Astrocyte (in vitro differentiated cells and primary cell): Measurements from ENCODE around the gene WIZ. TPM values are rescaled to one million over a fixed set of nuclear protein-coding genes. Genes with fewer than 3 reads are reported as not detected.

Source experiments
- DNase-seq: peaks from one replicate; pipeline ENCODE4 v3.0.0-alpha.2; 2010; ENCODE audit warnings: low read depth
- FAIRE-seq: peaks from 2 replicates; lab custom pipeline; 2011; peaks lifted over from hg19 to GRCh38; lab: Jason Lieb, UNC
- H2AFZ ChIP-seq: 2 replicates; pipeline ENCODE4 v1.6.0; 2012; ENCODE audit warnings: low read depth, low read length, inconsistent platforms
- H3K27ac ChIP-seq: 2 replicates; pipeline ENCODE4 v1.5.1; 2011; ENCODE audit warnings: low read depth, low read length, inconsistent platforms
- H3K27me3 ChIP-seq: 2 replicates; pipeline ENCODE4 v1.6.0; 2011; ENCODE audit warnings: low read length, inconsistent platforms; ENCODE audit not compliant: insufficient read depth
- H3K36me3 ChIP-seq: 2 replicates; pipeline ENCODE4 v1.5.1; 2011; ENCODE audit warnings: low read length, inconsistent platforms; ENCODE audit not compliant: insufficient read depth
- H3K4me1 ChIP-seq: 2 replicates; pipeline ENCODE4 v1.5.1; 2011; ENCODE audit warnings: low read length, inconsistent platforms; ENCODE audit not compliant: insufficient read depth
- H3K4me2 ChIP-seq: 2 replicates; pipeline ENCODE4 v1.6.0; 2012; ENCODE audit warnings: low read length, inconsistent platforms
- H3K4me3 ChIP-seq: 2 replicates; pipeline ENCODE4 v1.5.1; 2011; ENCODE audit warnings: low read depth, mild to moderate bottlenecking, low read length, inconsistent platforms; ENCODE audit not compliant: insufficient read depth
- H3K79me2 ChIP-seq: 2 replicates; pipeline ENCODE4 v1.6.0; 2012; ENCODE audit warnings: mild to moderate bottlenecking, low read length, inconsistent platforms; ENCODE audit not compliant: insufficient read depth
- H3K9ac ChIP-seq: 2 replicates; pipeline ENCODE4 v1.6.0; 2012; ENCODE audit warnings: mild to moderate bottlenecking, low read length, inconsistent platforms
- H3K9me3 ChIP-seq: 2 replicates; pipeline ENCODE4 v1.5.1; 2012; ENCODE audit warnings: low read depth, mild to moderate bottlenecking, low read length, inconsistent platforms; ENCODE audit not compliant: insufficient read depth
- H4K20me1 ChIP-seq: 2 replicates; pipeline ENCODE4 v1.6.0; 2012; ENCODE audit warnings: low read length, inconsistent platforms; ENCODE audit not compliant: insufficient read depth
- H3K27ac Mint-ChIP-seq: one replicate; pipeline ENCODE4 v1.8.0; 2021; ENCODE audit warnings: mild to moderate bottlenecking, mixed read lengths; ENCODE audit not compliant: unreplicated experiment
- H3K27me3 Mint-ChIP-seq: one replicate; pipeline ENCODE4 v1.8.0; 2021; ENCODE audit warnings: low read depth, mixed read lengths; ENCODE audit not compliant: unreplicated experiment
- H3K36me3 Mint-ChIP-seq: one replicate; pipeline ENCODE4 v1.8.0; 2021; ENCODE audit warnings: low read depth, mixed read lengths; ENCODE audit not compliant: unreplicated experiment
- H3K4me1 Mint-ChIP-seq: one replicate; pipeline ENCODE4 v1.8.0; 2021; ENCODE audit warnings: low read depth, mixed read lengths; ENCODE audit not compliant: unreplicated experiment
- H3K4me3 Mint-ChIP-seq: one replicate; pipeline ENCODE4 v1.8.0; 2021; ENCODE audit warnings: mild to moderate bottlenecking, moderate library complexity, mixed read lengths; ENCODE audit not compliant: unreplicated experiment
- H3K9me3 Mint-ChIP-seq: one replicate; pipeline ENCODE4 v1.8.0; 2021; ENCODE audit warnings: mild to moderate bottlenecking, mixed read lengths; ENCODE audit not compliant: unreplicated experiment
- EZH2 ChIP-seq: IDR thresholded peaks from 2 replicates; pipeline ENCODE4 v1.6.1; 2012; ENCODE audit warnings: mild to moderate bottlenecking, low read length, inconsistent platforms; ENCODE audit not compliant: insufficient read depth
- total RNA-seq: library from RNA; stranded (reverse); gene quantifications from 2 replicates; pipeline ENCODE4 v1.2.1, GENCODE V29; 2021
- TF ChIP-seq, protein P1 (sequence below): IDR thresholded peaks from 2 replicates; pipeline ENCODE4 v1.5.1; 2011; ENCODE audit warnings: low read depth, mild to moderate bottlenecking, inconsistent platforms, low read length, moderate library complexity; ENCODE audit not compliant: insufficient read depth

Gene WIZ
- total RNA-seq, 1 donor from 2014 or later, result 43.8 TPM

DNA sequence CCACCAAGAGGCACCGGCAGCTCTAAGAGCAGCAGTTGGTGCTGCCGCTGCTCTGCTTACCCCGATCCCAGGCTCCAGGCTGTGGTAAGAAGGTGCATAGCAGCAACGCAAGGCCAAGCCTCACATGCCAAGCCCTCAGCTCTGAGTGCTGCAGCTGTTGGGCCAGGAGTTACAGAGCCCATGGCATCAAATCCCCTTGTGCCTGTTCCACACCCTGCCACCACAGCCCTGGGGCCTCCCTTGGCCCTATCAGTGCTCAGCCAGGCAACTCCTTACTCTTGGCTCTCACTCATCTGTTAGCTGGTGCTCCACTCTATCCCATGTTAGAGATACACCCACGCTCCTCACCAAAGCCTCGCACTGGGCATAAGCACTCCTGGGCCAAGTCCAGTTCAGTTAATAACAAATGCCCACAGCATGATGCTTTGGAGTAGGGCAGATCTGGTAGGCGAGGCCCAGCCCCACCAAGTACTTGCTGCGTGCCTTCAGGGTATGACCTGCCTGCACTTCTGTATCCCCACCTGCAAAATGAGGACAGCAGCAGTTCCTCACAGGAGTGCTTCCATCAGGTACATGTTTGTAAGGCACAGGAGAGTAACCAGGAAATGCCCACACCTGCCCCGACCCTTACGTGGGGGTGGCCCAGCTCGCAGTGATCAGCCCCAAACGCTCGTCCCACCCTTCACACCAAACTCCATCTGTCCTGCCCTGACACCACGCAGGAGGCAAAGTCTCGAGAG is 47.2 kb downstream of the WIZ start:
- Mint-ChIP-seq H3K4me1 (peaks cover 14% of the 10 kb centered on the region), H3K27me3 (no peaks in the 10 kb centered on the region), H3K9me3 (no peaks in the 10 kb centered on the region), H3K27ac (no peak overlapping the region), H3K4me3 (no peak overlapping the region), H3K36me3 (peaks cover 3% of the 10 kb centered on the region)
- Histone ChIP-seq H3K79me2 (peaks cover 79% of the 10 kb centered on the region), H4K20me1 (peaks cover 88% of the 10 kb centered on the region), H3K9me3 (no peaks in the 10 kb centered on the region), H3K4me2 (no peak overlapping the region), H3K27me3 (no peaks in the 10 kb centered on the region), H2AFZ (no peak overlapping the region), H3K27ac (no peak overlapping the region), H3K36me3 (peaks cover 9% of the 10 kb centered on the region), H3K4me1 (no peaks in the 10 kb centered on the region), H3K4me3 (no peak overlapping the region), H3K9ac (no peak overlapping the region)
- DNase-seq, result no peak
- no peak for TF ChIP-seq EZH2
- TF ChIP-seq, protein P1, sequence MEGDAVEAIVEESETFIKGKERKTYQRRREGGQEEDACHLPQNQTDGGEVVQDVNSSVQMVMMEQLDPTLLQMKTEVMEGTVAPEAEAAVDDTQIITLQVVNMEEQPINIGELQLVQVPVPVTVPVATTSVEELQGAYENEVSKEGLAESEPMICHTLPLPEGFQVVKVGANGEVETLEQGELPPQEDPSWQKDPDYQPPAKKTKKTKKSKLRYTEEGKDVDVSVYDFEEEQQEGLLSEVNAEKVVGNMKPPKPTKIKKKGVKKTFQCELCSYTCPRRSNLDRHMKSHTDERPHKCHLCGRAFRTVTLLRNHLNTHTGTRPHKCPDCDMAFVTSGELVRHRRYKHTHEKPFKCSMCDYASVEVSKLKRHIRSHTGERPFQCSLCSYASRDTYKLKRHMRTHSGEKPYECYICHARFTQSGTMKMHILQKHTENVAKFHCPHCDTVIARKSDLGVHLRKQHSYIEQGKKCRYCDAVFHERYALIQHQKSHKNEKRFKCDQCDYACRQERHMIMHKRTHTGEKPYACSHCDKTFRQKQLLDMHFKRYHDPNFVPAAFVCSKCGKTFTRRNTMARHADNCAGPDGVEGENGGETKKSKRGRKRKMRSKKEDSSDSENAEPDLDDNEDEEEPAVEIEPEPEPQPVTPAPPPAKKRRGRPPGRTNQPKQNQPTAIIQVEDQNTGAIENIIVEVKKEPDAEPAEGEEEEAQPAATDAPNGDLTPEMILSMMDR, result no peak
- no peak for FAIRE-seq

DNA sequence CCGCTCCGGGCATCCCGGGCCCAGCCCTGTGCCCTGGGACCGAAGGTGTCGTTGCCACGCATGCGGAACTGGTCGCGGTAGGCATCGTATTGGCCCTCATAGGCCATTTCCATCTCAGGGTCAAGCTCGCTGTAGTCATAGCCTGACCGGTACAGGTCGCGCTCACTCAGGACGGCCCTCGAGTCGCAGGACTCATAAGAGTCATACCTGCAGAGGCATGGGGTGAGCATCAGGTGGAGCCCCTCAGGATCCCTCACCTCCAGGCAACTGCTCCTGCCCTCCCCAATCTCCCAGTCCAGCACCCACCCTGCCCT is 48.4 kb downstream of the WIZ start:
- Mint-ChIP-seq H3K27me3 (no peaks in the 10 kb centered on the region), H3K9me3 (no peaks in the 10 kb centered on the region), H3K27ac (no peak overlapping the region), H3K36me3 (peaks cover 14% of the 10 kb centered on the region), H3K4me3 (no peak overlapping the region), H3K4me1 (peaks cover 11% of the 10 kb centered on the region)
- Histone ChIP-seq H3K4me3 (no peak overlapping the region), H2AFZ (no peak overlapping the region), H3K4me2 (no peak overlapping the region), H3K9me3 (no peaks in the 10 kb centered on the region), H3K27me3 (no peaks in the 10 kb centered on the region), H3K9ac (no peak overlapping the region), H3K4me1 (no peaks in the 10 kb centered on the region), H3K36me3 (peaks cover 19% of the 10 kb centered on the region), H4K20me1 (peaks cover 87% of the 10 kb centered on the region), H3K27ac (no peak overlapping the region), H3K79me2 (peaks cover 78% of the 10 kb centered on the region)
- DNase-seq, result no peak
- no peak for FAIRE-seq
- no peak for TF ChIP-seq EZH2
- TF ChIP-seq, protein P1, result no peak
